ENCODE measurements around the gene VPS26A. TPM values are rescaled to one million over a fixed set of nuclear protein-coding genes. Genes with fewer than 3 reads are reported as not detected.

Gene VPS26A
- total and polyA plus RNA-seq, 2 experiments from 2014 or later = 29.0 to 41.6 TPM

DNA sequence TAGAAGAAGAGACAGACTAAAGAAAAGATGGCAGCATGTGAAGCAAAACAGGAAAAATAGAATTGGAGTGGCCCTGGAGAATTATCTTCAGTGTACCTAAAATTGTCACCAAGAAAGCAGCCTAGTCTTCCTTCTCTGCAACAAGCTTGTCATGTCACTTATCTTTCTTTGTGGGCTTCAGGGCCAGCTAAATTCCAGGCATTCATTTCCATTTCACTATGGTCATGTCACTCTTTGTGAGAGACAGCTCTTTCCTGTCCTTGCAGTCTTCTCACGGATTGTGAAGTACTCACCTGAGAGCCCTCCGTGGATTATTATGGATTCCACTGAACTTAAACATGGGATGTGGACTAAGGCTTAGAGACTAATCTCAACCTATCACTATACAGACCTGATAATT lies 87.1 kb downstream of the VPS26A start:
- no peaks in the 10 kb centered on the region for H3K27me3 Mint-ChIP-seq (ENCODE audit: insufficient read depth, low read depth, poor library complexity)
- TF ChIP-seq NANOG (IDR thresholded peaks at IDR 0.05; ENCODE audit: borderline replicate concordance) (no peak), ZNF331 (CRISPR knock-in tag; IDR thresholded peaks at IDR 0.05; ENCODE audit: low read depth) (no peak), EZH2phosphoT487 (IDR thresholded peaks at IDR 0.05; ENCODE audit: unreplicated experiment) (no peak), CREB1 (CRISPR knock-in tag; IDR thresholded peaks at IDR 0.05; ENCODE audit: low read depth) (no peak), STAT1 (IDR thresholded peaks at IDR 0.05; ENCODE audit: unreplicated experiment) (no peak), ZNF114 (CRISPR knock-in tag; IDR thresholded peaks at IDR 0.05) (no peak), JUNB (IDR thresholded peaks at IDR 0.05; ENCODE audit: unreplicated experiment) (no peak)
- TF ChIP-seq, protein P1, sequence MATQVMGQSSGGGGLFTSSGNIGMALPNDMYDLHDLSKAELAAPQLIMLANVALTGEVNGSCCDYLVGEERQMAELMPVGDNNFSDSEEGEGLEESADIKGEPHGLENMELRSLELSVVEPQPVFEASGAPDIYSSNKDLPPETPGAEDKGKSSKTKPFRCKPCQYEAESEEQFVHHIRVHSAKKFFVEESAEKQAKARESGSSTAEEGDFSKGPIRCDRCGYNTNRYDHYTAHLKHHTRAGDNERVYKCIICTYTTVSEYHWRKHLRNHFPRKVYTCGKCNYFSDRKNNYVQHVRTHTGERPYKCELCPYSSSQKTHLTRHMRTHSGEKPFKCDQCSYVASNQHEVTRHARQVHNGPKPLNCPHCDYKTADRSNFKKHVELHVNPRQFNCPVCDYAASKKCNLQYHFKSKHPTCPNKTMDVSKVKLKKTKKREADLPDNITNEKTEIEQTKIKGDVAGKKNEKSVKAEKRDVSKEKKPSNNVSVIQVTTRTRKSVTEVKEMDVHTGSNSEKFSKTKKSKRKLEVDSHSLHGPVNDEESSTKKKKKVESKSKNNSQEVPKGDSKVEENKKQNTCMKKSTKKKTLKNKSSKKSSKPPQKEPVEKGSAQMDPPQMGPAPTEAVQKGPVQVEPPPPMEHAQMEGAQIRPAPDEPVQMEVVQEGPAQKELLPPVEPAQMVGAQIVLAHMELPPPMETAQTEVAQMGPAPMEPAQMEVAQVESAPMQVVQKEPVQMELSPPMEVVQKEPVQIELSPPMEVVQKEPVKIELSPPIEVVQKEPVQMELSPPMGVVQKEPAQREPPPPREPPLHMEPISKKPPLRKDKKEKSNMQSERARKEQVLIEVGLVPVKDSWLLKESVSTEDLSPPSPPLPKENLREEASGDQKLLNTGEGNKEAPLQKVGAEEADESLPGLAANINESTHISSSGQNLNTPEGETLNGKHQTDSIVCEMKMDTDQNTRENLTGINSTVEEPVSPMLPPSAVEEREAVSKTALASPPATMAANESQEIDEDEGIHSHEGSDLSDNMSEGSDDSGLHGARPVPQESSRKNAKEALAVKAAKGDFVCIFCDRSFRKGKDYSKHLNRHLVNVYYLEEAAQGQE (IDR thresholded peaks at IDR 0.05; ENCODE audit: unreplicated experiment) = no peak
- TF ChIP-seq, protein P2, sequence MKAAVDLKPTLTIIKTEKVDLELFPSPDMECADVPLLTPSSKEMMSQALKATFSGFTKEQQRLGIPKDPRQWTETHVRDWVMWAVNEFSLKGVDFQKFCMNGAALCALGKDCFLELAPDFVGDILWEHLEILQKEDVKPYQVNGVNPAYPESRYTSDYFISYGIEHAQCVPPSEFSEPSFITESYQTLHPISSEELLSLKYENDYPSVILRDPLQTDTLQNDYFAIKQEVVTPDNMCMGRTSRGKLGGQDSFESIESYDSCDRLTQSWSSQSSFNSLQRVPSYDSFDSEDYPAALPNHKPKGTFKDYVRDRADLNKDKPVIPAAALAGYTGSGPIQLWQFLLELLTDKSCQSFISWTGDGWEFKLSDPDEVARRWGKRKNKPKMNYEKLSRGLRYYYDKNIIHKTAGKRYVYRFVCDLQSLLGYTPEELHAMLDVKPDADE (IDR thresholded peaks at IDR 0.05) = no peak
- TF ChIP-seq, protein P3, sequence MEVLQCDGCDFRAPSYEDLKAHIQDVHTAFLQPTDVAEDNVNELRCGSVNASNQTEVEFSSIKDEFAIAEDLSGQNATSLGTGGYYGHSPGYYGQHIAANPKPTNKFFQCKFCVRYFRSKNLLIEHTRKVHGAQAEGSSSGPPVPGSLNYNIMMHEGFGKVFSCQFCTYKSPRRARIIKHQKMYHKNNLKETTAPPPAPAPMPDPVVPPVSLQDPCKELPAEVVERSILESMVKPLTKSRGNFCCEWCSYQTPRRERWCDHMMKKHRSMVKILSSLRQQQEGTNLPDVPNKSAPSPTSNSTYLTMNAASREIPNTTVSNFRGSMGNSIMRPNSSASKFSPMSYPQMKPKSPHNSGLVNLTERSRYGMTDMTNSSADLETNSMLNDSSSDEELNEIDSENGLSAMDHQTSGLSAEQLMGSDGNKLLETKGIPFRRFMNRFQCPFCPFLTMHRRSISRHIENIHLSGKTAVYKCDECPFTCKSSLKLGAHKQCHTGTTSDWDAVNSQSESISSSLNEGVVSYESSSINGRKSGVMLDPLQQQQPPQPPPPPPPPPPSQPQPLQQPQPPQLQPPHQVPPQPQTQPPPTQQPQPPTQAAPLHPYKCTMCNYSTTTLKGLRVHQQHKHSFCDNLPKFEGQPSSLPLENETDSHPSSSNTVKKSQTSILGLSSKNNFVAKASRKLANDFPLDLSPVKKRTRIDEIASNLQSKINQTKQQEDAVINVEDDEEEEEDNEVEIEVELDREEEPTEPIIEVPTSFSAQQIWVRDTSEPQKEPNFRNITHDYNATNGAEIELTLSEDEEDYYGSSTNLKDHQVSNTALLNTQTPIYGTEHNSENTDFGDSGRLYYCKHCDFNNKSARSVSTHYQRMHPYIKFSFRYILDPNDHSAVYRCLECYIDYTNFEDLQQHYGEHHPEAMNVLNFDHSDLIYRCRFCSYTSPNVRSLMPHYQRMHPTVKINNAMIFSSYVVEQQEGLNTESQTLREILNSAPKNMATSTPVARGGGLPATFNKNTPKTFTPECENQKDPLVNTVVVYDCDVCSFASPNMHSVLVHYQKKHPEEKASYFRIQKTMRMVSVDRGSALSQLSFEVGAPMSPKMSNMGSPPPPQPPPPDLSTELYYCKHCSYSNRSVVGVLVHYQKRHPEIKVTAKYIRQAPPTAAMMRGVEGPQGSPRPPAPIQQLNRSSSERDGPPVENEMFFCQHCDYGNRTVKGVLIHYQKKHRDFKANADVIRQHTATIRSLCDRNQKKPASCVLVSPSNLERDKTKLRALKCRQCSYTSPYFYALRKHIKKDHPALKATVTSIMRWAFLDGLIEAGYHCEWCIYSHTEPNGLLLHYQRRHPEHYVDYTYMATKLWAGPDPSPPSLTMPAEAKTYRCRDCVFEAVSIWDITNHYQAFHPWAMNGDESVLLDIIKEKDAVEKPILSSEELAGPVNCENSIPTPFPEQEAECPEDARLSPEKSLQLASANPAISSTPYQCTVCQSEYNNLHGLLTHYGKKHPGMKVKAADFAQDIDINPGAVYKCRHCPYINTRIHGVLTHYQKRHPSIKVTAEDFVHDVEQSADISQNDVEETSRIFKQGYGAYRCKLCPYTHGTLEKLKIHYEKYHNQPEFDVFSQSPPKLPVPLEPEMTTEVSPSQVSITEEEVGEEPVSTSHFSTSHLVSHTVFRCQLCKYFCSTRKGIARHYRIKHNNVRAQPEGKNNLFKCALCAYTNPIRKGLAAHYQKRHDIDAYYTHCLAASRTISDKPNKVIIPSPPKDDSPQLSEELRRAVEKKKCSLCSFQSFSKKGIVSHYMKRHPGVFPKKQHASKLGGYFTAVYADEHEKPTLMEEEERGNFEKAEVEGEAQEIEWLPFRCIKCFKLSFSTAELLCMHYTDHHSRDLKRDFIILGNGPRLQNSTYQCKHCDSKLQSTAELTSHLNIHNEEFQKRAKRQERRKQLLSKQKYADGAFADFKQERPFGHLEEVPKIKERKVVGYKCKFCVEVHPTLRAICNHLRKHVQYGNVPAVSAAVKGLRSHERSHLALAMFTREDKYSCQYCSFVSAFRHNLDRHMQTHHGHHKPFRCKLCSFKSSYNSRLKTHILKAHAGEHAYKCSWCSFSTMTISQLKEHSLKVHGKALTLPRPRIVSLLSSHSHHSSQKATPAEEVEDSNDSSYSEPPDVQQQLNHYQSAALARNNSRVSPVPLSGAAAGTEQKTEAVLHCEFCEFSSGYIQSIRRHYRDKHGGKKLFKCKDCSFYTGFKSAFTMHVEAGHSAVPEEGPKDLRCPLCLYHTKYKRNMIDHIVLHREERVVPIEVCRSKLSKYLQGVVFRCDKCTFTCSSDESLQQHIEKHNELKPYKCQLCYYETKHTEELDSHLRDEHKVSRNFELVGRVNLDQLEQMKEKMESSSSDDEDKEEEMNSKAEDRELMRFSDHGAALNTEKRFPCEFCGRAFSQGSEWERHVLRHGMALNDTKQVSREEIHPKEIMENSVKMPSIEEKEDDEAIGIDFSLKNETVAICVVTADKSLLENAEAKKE (CRISPR knock-in tag; IDR thresholded peaks at IDR 0.05) = no peak
- TF ChIP-seq, protein P4, sequence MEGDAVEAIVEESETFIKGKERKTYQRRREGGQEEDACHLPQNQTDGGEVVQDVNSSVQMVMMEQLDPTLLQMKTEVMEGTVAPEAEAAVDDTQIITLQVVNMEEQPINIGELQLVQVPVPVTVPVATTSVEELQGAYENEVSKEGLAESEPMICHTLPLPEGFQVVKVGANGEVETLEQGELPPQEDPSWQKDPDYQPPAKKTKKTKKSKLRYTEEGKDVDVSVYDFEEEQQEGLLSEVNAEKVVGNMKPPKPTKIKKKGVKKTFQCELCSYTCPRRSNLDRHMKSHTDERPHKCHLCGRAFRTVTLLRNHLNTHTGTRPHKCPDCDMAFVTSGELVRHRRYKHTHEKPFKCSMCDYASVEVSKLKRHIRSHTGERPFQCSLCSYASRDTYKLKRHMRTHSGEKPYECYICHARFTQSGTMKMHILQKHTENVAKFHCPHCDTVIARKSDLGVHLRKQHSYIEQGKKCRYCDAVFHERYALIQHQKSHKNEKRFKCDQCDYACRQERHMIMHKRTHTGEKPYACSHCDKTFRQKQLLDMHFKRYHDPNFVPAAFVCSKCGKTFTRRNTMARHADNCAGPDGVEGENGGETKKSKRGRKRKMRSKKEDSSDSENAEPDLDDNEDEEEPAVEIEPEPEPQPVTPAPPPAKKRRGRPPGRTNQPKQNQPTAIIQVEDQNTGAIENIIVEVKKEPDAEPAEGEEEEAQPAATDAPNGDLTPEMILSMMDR (conservative IDR thresholded peaks at IDR 0.05; ENCODE audit: low read depth in 2 of 2) = no peak
- H3K36me3 ChIP-seq (ENCODE audit: insufficient read depth) = peaks cover 21% of the 10 kb centered on the region
- 0 out of 2 replicates have a peak, but pooled peaks cover 2% of the 10 kb centered on the region for H3F3A ChIP-seq (replicated peaks; ENCODE audit: low read depth)
- H3K4me1 ChIP-seq (ENCODE audit: insufficient read depth) = no peaks in the 10 kb centered on the region
- no peak overlapping the region for H3K4me3 Mint-ChIP-seq
- H3K4me3 ChIP-seq = no peak overlapping the region
- H3K9me3 Mint-ChIP-seq = no peaks in the 10 kb centered on the region
- 0 out of 2 replicates have a peak, but pooled peaks cover 5% of the 10 kb centered on the region for H4K20me1 ChIP-seq (replicated peaks; ENCODE audit: insufficient read depth)
- DNase-seq (ENCODE audit: low spot score) (no peak), ATAC-seq (no peak)
- H3K4me2 ChIP-seq = no peak overlapping the region
- H3K79me2 ChIP-seq (replicated peaks; ENCODE audit: insufficient read depth) = no peaks in the 10 kb centered on the region
- H3K27ac Mint-ChIP-seq = no peak overlapping the region
- H3K36me3 Mint-ChIP-seq (ENCODE audit: low read depth) = peaks cover 23% of the 10 kb centered on the region
- H3K27ac ChIP-seq (ENCODE audit: low read depth) = no peak overlapping the region
- no peak overlapping the region for H2AFZ ChIP-seq
- no peaks in the 10 kb centered on the region for H3K4me1 Mint-ChIP-seq
- no peaks in the 10 kb centered on the region for H3K27me3 ChIP-seq (ENCODE audit: insufficient read depth)
- no peaks in the 10 kb centered on the region for H3K9me2 ChIP-seq (ENCODE audit: insufficient read depth)

Data from GM23338 (cell line).